Raji (cell line): Measurements from ENCODE around the gene FLAD1.

Experiments used
- POLR2A ChIP-seq: IDR thresholded peaks from 2 replicates; pipeline ENCODE4 v1.6.1; 2011; ENCODE audit warnings: low read depth, low read length, control low read depth; ENCODE audit not compliant: insufficient read depth

Gene FLAD1

GRCh38 chr1:154970631-154971340 is 12.4 kb upstream of the FLAD1 start, which contains the start of gene SHC1:
Gene SHC1, minus strand, starts transcription at chr1:154970747. Its CDS starts 221 bp downstream, at chr1:154970526.
- TF ChIP-seq POLR2A, result no peak

- 0 out of 2 replicates have a peak, but pooled peaks have one; percentile 16 for TF ChIP-seq POLR2A
Measured at GRCh38 chr1:154971341-154971998, 11.7 kb upstream of the FLAD1 start.

- TF ChIP-seq POLR2A, result no peak
Measured at GRCh38 chr1:154972213-154972516, 11.0 kb upstream of the FLAD1 start.

GRCh38 chr1:154972517-154973343 is 10.4 kb upstream of the FLAD1 start:
- TF ChIP-seq POLR2A, result no peak

GRCh38 chr1:154973344-154974101 is 9.6 kb upstream of the FLAD1 start:
- TF ChIP-seq POLR2A, result peak; percentile 54; the same call in 1 of the 2 replicates

- peak; percentile 84 for TF ChIP-seq POLR2A
Measured at GRCh38 chr1:154974102-154974807, 8.9 kb upstream of the FLAD1 start, which contains the start of gene CKS1B. Gene CKS1B, plus strand, starts transcription at chr1:154974681. Its CDS starts 65 bp downstream, at chr1:154974746.

- peak; percentile 76 for TF ChIP-seq POLR2A
Measured at GRCh38 chr1:154974808-154975408, 8.2 kb upstream of the FLAD1 start.

- TF ChIP-seq POLR2A, result no peak
Measured at GRCh38 chr1:154975409-154976059, 7.6 kb upstream of the FLAD1 start.

GRCh38 chr1:154978360-154978759 is 4.8 kb upstream of the FLAD1 start:
- no peak for TF ChIP-seq POLR2A

- no peak for TF ChIP-seq POLR2A
Measured at GRCh38 chr1:154982341-154982740, 803 bp upstream of the FLAD1 start.

GRCh38 chr1:154983776-154984466 is 777 bp downstream of the FLAD1 start:
- TF ChIP-seq POLR2A, result no peak

- TF ChIP-seq POLR2A, result no peak
Measured at GRCh38 chr1:154987326-154987725, 4.2 kb downstream of the FLAD1 start.
